HFF-Myc (cell line): ENCODE data around the gene TOM1L2.

Experiments used
- DNase-seq: peaks from one replicate; pipeline ENCODE4 v3.0.0-alpha.2; 2011; ENCODE audit warnings: low read depth; ENCODE audit errors: extremely low read depth
- H3K4me3 ChIP-seq: replicated peaks from 2 replicates; pipeline ENCODE4 v1.5.1; 2011; ENCODE audit warnings: low read depth, mild to moderate bottlenecking, control low read depth, low read length
- TF ChIP-seq, protein P1 (sequence below): IDR thresholded peaks from 2 replicates; pipeline ENCODE4 v1.5.1; 2012; ENCODE audit warnings: mild to moderate bottlenecking, low read depth, low read length, control low read depth; ENCODE audit errors: missing control alignments

Gene TOM1L2

DNA sequence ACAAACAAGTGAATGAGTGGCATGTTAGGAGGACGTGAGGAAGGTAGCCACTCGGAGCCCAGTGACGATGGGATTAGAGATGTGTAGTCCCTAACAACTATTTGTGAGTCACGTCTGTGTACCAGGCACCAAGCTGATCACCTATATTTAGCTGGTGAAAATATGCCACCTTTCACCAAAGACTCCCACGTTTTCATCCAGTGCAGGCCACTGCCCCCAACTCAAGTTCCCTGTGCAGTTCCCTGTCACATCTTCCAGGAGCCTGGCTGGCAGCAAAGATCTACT is 67.2 kb downstream of the TOM1L2 start:
- TF ChIP-seq, protein P1, sequence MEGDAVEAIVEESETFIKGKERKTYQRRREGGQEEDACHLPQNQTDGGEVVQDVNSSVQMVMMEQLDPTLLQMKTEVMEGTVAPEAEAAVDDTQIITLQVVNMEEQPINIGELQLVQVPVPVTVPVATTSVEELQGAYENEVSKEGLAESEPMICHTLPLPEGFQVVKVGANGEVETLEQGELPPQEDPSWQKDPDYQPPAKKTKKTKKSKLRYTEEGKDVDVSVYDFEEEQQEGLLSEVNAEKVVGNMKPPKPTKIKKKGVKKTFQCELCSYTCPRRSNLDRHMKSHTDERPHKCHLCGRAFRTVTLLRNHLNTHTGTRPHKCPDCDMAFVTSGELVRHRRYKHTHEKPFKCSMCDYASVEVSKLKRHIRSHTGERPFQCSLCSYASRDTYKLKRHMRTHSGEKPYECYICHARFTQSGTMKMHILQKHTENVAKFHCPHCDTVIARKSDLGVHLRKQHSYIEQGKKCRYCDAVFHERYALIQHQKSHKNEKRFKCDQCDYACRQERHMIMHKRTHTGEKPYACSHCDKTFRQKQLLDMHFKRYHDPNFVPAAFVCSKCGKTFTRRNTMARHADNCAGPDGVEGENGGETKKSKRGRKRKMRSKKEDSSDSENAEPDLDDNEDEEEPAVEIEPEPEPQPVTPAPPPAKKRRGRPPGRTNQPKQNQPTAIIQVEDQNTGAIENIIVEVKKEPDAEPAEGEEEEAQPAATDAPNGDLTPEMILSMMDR, result no peak
- no peak for DNase-seq
- no peak overlapping the region for H3K4me3 ChIP-seq

DNA sequence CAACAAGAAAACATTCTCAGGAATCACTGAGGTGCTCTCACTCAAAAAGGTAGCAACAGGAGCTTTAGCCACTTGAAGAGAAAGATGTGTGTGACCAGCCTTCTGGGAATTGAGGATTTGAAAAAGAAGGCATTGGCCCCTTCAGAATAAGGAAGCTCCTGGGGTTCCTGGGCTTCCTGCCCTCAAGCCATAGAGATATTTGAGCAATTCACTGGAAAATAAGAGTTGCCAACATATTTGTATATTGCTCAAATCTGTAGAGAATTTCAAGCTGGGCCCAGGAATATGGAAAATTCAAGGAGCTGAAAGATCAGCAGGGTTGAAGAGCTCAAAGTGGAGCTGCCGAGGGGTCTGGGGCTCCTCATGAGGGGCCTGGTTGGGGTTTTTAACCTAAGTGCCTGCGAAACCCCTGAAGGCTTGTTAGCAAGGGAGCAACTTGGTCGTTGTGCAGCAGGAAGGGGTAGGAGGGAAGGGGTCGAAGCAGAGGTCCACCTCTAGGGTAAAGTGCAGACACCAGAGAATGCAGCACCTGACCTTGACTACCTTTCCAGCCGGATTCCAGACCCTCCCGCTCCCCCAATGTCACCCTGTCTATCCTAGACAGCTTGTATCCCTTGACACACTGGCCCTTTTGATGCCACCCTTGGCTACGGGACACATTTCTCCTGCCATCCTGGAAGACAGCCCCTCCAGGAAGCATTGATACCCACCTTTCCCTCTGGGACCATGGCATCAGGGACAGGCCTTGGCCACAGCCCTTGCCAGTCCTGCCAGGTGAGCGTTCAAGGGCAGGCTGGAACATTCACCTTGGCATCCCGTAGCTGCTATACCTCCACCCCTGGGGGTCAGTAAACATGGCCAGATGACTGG is 67.8 kb downstream of the TOM1L2 start:
- no peak overlapping the region for H3K4me3 ChIP-seq
- TF ChIP-seq, protein P1, result no peak
- DNase-seq, result no peak

DNA sequence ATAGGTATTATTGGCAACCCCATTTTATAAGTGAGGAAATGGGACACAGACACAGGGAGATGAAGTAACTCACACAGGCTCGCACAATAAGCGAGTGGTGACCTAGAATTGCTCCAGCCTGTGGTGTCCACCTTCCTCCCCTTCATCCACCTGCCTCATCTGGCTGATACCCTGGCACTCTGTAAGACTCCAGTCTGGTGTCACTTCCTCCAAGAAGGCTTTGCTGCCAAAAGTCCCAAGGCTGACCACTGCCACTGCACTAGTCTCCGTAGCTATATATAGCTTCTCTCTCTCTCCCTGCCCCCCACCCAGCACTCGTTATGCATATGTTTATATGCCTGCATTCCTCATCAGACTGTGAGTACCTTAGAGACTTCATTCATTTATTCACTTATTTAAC is 69.3 kb downstream of the TOM1L2 start:
- DNase-seq, result no peak
- TF ChIP-seq, protein P1, result no peak
- no peak overlapping the region for H3K4me3 ChIP-seq

GRCh38 chr17:17902376-17902775 is 69.8 kb downstream of the TOM1L2 start:
- TF ChIP-seq, protein P1, result no peak
- DNase-seq, result no peak
- no peak overlapping the region for H3K4me3 ChIP-seq

- peak; percentile 99 for DNase-seq
- H3K4me3 ChIP-seq, result no peak overlapping the region
- TF ChIP-seq, protein P1, result no peak
Observed at GRCh38 chr17:17900615-17901520, 71.3 kb downstream of the TOM1L2 start.

DNA sequence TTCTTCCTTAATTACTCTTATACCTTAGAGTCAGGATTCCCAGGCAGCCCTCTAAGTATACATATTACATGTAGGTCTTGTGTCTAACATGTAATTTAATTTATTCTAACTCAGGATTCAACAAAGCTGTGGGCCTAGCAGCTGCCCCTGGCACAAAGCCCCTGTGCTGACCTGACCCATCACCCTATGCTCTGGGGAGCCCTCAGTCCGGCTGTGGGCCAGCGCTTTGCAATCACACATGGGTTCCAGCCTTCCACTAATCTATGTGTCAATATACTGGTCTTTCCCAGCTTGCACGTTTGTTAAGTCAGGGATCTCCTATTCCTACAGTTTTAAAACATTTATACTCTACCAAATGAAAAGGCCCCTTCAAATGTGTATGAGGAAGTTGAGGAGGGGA is 72.7 kb downstream of the TOM1L2 start:
- TF ChIP-seq, protein P1, result no peak
- no peak overlapping the region for H3K4me3 ChIP-seq
- DNase-seq, result no peak
